ENCODE results near the gene ENTPD8. TPM values are rescaled to one million over a fixed set of nuclear protein-coding genes. Genes with fewer than 3 reads are reported as not detected.

The ENTPD8 gene
- polyA plus RNA-seq, 3 donors, result not detected

- peak; percentile 90 to 95 (median 92) for DNase-seq
- Histone ChIP-seq H3K27me3 (ENCODE audit: control insufficient read depth in 2 of 2, insufficient read depth in 2 of 2, low read length in 2 of 2) (peaks cover 0 to 15% of the 10 kb centered on the region in 2 donors), H3K4me1 (ENCODE audit: control insufficient read depth in 1 of 2, insufficient read depth in 2 of 2, low read length in 2 of 2) (peaks cover 26 to 46% of the 10 kb centered on the region in 2 donors), H2AFZ (ENCODE audit: insufficient read depth, low read depth, low read length, poor library complexity, severe bottlenecking) (peak within 1 kb of the TSS; percentile 97), H4K20me1 (ENCODE audit: insufficient read depth, low read length) (no peaks in the 10 kb centered on the region), H3K27ac (ENCODE audit: low read depth in 1 of 2, low read length in 2 of 2) (peak within 1 kb of the TSS; percentile 31 to 87), H3K4me2 (replicated peaks; ENCODE audit: extremely low read depth, low read length, poor library complexity, severe bottlenecking) (peak within 1 kb of the TSS; percentile 89), H3K79me2 (ENCODE audit: insufficient read depth, low read length) (no peaks in the 10 kb centered on the region), H3K4me3 (replicated peaks in 1 of 3; ENCODE audit: low read depth in 2 of 3, low read length in 3 of 3) (peak within 1 kb of the TSS; percentile 28 to 75 (median 46)), H3K9me3 (replicated peaks in 1 of 2; ENCODE audit: control insufficient read depth in 1 of 2, insufficient read depth in 1 of 2, low read length in 2 of 2) (peaks cover 14 to 15% of the 10 kb centered on the region in 2 donors), H3K36me3 (replicated peaks in 1 of 2; ENCODE audit: control insufficient read depth in 1 of 2, insufficient read depth in 2 of 2, low read length in 2 of 2) (peaks cover 6 to 7% of the 10 kb centered on the region in 2 donors), H3K9ac (ENCODE audit: insufficient read depth, low read length, poor library complexity, severe bottlenecking) (peak within 1 kb of the TSS; percentile 73)
- peaks cover 11 to 16% of the 10 kb centered on the region in 2 donors for H3K36me3 Mint-ChIP-seq
- H3K4me1 Mint-ChIP-seq, result peaks cover 10% of the 10 kb centered on the region
- H3K27ac Mint-ChIP-seq, result peak within 1 kb of the TSS; percentile 54 to 89 (median 72)
- intact Hi-C loops (cut with micrococcal nuclease), result loop anchor here in 1 of 2 donors (5.0 kb wide), 1 partner anchor 37 kb away; the partner anchor contains the start of genes EXD3 and NOXA1
- peak within 1 kb of the TSS; percentile 59 to 76 for H3K4me3 Mint-ChIP-seq
- peaks cover 5 to 19% (median 11%) of the 10 kb centered on the region in 3 donors for H3K27me3 Mint-ChIP-seq (ENCODE audit: low read depth in 3 of 3)
- peaks cover 0 to 14% (median 5%) of the 10 kb centered on the region in 7 donors for H3K9me3 Mint-ChIP-seq
- WGBS (ENCODE audit: insufficient coverage), result under 1% methylated on average over 62 of the region's 62 CpGs
- TF ChIP-seq CTCF (IDR thresholded peaks at IDR 0.05), result no peak
Observed at GRCh38 chr9:137459152-137459600, 18.0 kb upstream of the ENTPD8 start, which contains the start of gene NSMF. NSMF (minus strand) TSS chr9:137459334; CDS start chr9:137459102, 232 bp downstream.

GRCh38 chr9:137458194-137459151 is 17.3 kb upstream of the ENTPD8 start:
- Histone ChIP-seq H3K4me3 (replicated peaks in 1 of 3; ENCODE audit: low read depth in 2 of 3, low read length in 3 of 3) (peak overlapping the region; percentile 26 to 75 (median 46)), H3K27ac (ENCODE audit: low read depth in 1 of 2, low read length in 2 of 2) (peak overlapping the region in 1 of 2 donors; percentile 41), H3K4me1 (ENCODE audit: control insufficient read depth in 1 of 2, insufficient read depth in 2 of 2, low read length in 2 of 2) (peaks cover 28 to 50% of the 10 kb centered on the region in 2 donors), H3K9me3 (replicated peaks in 1 of 2; ENCODE audit: control insufficient read depth in 1 of 2, insufficient read depth in 1 of 2, low read length in 2 of 2) (peaks cover 14 to 15% of the 10 kb centered on the region in 2 donors), H4K20me1 (ENCODE audit: insufficient read depth, low read length) (no peaks in the 10 kb centered on the region), H3K79me2 (ENCODE audit: insufficient read depth, low read length) (no peaks in the 10 kb centered on the region), H3K27me3 (ENCODE audit: control insufficient read depth in 2 of 2, insufficient read depth in 2 of 2, low read length in 2 of 2) (peaks cover 0 to 15% of the 10 kb centered on the region in 2 donors), H3K9ac (ENCODE audit: insufficient read depth, low read length, poor library complexity, severe bottlenecking) (peak overlapping the region; percentile 73), H2AFZ (ENCODE audit: insufficient read depth, low read depth, low read length, poor library complexity, severe bottlenecking) (no peak overlapping the region), H3K4me2 (replicated peaks; ENCODE audit: extremely low read depth, low read length, poor library complexity, severe bottlenecking) (peak overlapping the region; percentile 89), H3K36me3 (replicated peaks in 1 of 2; ENCODE audit: control insufficient read depth in 1 of 2, insufficient read depth in 2 of 2, low read length in 2 of 2) (peaks cover 6 to 7% of the 10 kb centered on the region in 2 donors)
- Mint-ChIP-seq H3K36me3 (peaks cover 11 to 16% of the 10 kb centered on the region in 2 donors), H3K9me3 (peaks cover 0 to 12% (median 5%) of the 10 kb centered on the region in 7 donors), H3K4me1 (peaks cover 13% of the 10 kb centered on the region), H3K27me3 (ENCODE audit: low read depth in 3 of 3) (peaks cover 5 to 19% (median 11%) of the 10 kb centered on the region in 3 donors), H3K4me3 (peak overlapping the region in 1 of 2 donors; percentile 31), H3K27ac (no peak overlapping the region)
- intact Hi-C loops (cut with micrococcal nuclease), result loop anchor here in 1 of 2 donors (5.0 kb wide), 1 partner anchor 36 kb away; the partner anchor contains the start of genes EXD3 and NOXA1
- no peak for TF ChIP-seq CTCF (IDR thresholded peaks at IDR 0.05)
- no peak for DNase-seq
- WGBS (ENCODE audit: insufficient coverage), result 16% methylated on average over 82 of the region's 88 CpGs

Data from CD14-positive monocyte (primary cell).